Body of pancreas (tissue), 4 donors: Measurements from ENCODE around the gene WDR1.

ENCODE experiments used
- CTCF ChIP-seq, 7 experiments: fragments of 450-650 bp in 4 of 7; fragments of 200-600 bp in 3 of 7; sonication (generic) in 3 of 7; IDR thresholded peaks; one replicate each; pipeline ENCODE4 v1.5.1; 2016 to 2019; ENCODE audit warnings: antibody characterized with exemption in 7 of 7
- POLR2A ChIP-seq, 3 donors: fragments of 450-650 bp; IDR thresholded peaks; one replicate each; pipeline ENCODE4 v1.6.1; 2016; ENCODE audit warnings: antibody characterized with exemption in 3 of 3, mild to moderate bottlenecking in 2 of 3

GRCh38 chr4:10081218-10081606 lies 35.4 kb downstream of the WDR1 start:
- no peak for TF ChIP-seq CTCF (IDR thresholded peaks at IDR 0.05)
- TF ChIP-seq POLR2A (IDR thresholded peaks at IDR 0.05): no peak
